ENCODE data around the gene C1QTNF6.

C1QTNF6 gene

DNA sequence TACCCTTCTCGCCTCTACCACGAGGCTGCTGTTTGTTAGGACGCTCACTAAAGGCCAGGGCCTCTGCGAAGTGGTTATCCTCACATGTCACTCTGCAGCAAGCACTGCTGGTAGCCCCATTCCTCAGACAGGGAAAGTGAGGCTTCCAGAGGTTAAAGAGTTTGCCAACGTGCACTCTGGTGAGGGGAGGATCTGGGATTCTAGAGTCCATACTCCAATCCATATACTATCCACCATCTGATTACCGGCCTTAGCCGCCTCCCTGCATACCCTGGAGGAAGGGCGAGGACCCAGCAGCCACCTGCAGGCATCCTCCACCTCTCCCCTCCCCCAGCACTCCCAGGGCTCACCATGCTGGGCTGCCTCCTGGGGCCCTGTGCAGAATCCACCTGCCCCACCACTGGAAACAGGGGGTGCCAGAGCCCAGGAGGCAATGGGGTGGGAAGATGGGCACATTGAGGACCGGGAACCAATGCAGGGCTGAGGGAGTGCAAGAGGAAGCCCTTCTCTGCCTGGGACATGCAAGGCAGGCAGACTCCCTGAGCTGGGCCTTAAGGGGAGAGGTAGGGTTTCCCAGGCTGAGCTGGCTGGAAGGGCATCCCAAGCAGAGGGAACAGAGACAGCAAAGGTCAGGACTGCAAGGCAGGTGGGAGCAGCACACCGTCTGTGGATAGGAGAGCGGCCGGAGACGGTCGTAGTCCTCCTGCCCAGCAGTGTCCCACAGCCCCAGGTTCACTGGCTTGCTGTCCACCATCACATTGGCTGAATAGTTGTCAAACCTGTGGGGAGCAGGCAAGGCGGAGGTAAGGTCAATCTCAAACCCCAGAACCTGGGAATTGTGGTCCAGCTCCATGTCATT lies 44.3 kb upstream of the C1QTNF6 start:
- no peak for ATAC-seq
- TF ChIP-seq, protein P1, sequence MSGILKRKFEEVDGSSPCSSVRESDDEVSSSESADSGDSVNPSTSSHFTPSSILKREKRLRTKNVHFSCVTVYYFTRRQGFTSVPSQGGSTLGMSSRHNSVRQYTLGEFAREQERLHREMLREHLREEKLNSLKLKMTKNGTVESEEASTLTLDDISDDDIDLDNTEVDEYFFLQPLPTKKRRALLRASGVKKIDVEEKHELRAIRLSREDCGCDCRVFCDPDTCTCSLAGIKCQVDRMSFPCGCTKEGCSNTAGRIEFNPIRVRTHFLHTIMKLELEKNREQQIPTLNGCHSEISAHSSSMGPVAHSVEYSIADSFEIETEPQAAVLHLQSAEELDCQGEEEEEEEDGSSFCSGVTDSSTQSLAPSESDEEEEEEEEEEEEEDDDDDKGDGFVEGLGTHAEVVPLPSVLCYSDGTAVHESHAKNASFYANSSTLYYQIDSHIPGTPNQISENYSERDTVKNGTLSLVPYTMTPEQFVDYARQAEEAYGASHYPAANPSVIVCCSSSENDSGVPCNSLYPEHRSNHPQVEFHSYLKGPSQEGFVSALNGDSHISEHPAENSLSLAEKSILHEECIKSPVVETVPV (CRISPR knock-in tag; IDR thresholded peaks at IDR 0.05): no peak
- TF ChIP-seq OSR1 (CRISPR knock-in tag; IDR thresholded peaks at IDR 0.05): no peak
- TF ChIP-seq ISL1 (CRISPR knock-in tag; IDR thresholded peaks at IDR 0.05): no peak
- TF ChIP-seq ZFP30 (CRISPR knock-in tag; IDR thresholded peaks at IDR 0.05): no peak
- TF ChIP-seq ZFP3 (CRISPR knock-in tag; IDR thresholded peaks at IDR 0.05): no peak
- TF ChIP-seq GLIS3 (CRISPR knock-in tag; IDR thresholded peaks at IDR 0.05): no peak
- TF ChIP-seq PATZ1 (CRISPR knock-in tag; IDR thresholded peaks at IDR 0.05; ENCODE audit: borderline replicate concordance): no peak
- TF ChIP-seq, protein P2, sequence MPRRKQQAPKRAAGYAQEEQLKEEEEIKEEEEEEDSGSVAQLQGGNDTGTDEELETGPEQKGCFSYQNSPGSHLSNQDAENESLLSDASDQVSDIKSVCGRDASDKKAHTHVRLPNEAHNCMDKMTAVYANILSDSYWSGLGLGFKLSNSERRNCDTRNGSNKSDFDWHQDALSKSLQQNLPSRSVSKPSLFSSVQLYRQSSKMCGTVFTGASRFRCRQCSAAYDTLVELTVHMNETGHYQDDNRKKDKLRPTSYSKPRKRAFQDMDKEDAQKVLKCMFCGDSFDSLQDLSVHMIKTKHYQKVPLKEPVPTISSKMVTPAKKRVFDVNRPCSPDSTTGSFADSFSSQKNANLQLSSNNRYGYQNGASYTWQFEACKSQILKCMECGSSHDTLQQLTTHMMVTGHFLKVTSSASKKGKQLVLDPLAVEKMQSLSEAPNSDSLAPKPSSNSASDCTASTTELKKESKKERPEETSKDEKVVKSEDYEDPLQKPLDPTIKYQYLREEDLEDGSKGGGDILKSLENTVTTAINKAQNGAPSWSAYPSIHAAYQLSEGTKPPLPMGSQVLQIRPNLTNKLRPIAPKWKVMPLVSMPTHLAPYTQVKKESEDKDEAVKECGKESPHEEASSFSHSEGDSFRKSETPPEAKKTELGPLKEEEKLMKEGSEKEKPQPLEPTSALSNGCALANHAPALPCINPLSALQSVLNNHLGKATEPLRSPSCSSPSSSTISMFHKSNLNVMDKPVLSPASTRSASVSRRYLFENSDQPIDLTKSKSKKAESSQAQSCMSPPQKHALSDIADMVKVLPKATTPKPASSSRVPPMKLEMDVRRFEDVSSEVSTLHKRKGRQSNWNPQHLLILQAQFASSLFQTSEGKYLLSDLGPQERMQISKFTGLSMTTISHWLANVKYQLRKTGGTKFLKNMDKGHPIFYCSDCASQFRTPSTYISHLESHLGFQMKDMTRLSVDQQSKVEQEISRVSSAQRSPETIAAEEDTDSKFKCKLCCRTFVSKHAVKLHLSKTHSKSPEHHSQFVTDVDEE (CRISPR knock-in tag; IDR thresholded peaks at IDR 0.05): no peak
- TF ChIP-seq CREB5 (CRISPR knock-in tag; IDR thresholded peaks at IDR 0.05; ENCODE audit: low read depth): no peak
- no peak for TF ChIP-seq TCF4 (CRISPR knock-in tag; IDR thresholded peaks at IDR 0.05; ENCODE audit: borderline replicate concordance)
- no peak for TF ChIP-seq ZNF8 (CRISPR knock-in tag; IDR thresholded peaks at IDR 0.05)
- no peak for TF ChIP-seq ZC3H10 (CRISPR knock-in tag; IDR thresholded peaks at IDR 0.05)

DNA sequence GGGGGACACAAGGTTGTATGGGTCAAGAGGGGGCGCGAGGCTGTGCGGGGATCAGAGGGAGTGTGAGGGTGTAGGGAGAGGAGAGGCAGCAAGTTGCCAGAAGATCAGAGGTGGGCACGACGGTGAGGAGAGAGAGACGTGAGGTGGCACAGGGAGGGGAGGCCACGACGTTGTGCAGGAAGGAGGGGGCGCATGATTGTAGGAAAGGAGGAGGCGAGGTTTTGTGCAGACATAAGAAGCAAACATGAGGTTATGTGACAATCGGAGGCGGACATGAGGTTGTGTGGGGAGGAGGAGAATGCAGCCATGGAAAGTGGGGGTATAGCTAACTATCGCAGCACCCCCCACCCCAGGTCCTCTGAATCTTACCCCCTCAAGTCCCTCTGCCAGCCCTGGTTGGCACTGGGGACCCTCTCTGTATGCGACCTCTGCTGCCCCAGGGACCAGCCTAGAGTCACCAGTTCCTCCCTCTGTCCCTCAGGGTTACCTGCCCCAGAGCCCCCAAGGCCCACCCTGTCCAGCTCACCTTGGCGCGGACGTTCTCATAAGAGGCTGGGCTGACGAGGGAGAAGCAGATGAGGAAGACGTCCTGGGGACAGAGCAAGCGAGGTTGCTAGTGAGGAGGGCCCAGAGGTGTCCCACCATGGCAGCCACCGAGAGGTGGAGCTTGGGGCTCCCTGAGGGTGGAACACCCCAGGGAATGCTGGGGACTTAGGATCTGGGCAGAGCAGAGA lies 43.5 kb upstream of the C1QTNF6 start:
- no peak for ATAC-seq
- TF ChIP-seq OSR1 (CRISPR knock-in tag; IDR thresholded peaks at IDR 0.05) (no peak), CREB5 (CRISPR knock-in tag; IDR thresholded peaks at IDR 0.05; ENCODE audit: low read depth) (no peak), TOX (CRISPR knock-in tag; IDR thresholded peaks at IDR 0.05; ENCODE audit: borderline replicate concordance) (no peak)

DNA sequence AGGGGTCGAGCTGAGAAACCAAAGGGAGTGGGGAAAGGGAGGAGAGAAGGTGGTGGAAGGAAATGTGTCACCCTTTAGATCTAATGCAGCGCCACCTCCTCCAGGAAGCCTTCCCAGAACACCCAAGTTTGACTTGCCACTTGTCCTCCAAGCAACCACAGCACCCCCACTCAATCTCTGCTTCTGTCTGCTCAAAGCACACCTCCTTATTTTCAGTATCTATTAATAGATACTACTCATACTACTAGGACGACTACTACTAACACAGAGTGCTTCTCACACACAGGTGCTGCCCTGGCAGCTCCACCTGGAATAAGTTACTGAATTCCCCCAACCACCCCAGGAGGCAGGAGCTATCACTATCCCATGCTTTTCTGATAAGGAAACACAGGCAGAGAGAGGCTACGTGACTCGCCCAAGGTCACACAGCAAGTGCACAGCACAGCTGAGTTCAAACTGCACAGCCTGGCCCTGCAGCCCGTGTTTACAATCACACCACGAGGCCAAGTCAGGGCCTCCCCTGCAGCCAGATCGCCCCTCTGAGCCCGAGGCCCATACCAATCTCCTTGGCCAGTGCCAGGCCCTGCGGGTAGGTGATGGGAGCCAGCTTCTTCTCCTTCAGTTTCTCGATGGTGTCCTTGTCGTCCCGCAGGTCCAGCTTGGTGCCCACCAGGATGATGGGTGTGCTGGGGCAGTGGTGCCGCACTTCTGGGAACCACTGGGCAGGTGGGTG lies 42.8 kb upstream of the C1QTNF6 start:
- ATAC-seq: no peak
- TF ChIP-seq BACH2 (CRISPR knock-in tag; IDR thresholded peaks at IDR 0.05; ENCODE audit: borderline replicate concordance) (no peak), ZC3H10 (CRISPR knock-in tag; IDR thresholded peaks at IDR 0.05) (no peak), CSDC2 (CRISPR knock-in tag; IDR thresholded peaks at IDR 0.05) (no peak), GLIS3 (CRISPR knock-in tag; IDR thresholded peaks at IDR 0.05) (no peak), CREB5 (CRISPR knock-in tag; IDR thresholded peaks at IDR 0.05; ENCODE audit: low read depth) (no peak), ZFP3 (CRISPR knock-in tag; IDR thresholded peaks at IDR 0.05) (no peak), OSR1 (CRISPR knock-in tag; IDR thresholded peaks at IDR 0.05) (no peak), ZNF70 (CRISPR knock-in tag; IDR thresholded peaks at IDR 0.05) (no peak), PPARA (CRISPR knock-in tag; IDR thresholded peaks at IDR 0.05; ENCODE audit: borderline replicate concordance) (no peak), ZNF8 (CRISPR knock-in tag; IDR thresholded peaks at IDR 0.05) (no peak), POU6F1 (CRISPR knock-in tag; IDR thresholded peaks at IDR 0.05; ENCODE audit: borderline replicate concordance, low read depth) (no peak), ISL1 (CRISPR knock-in tag; IDR thresholded peaks at IDR 0.05) (no peak), SNAI2 (CRISPR knock-in tag; IDR thresholded peaks at IDR 0.05) (no peak), ARNTL (CRISPR knock-in tag; IDR thresholded peaks at IDR 0.05; ENCODE audit: borderline replicate concordance, low read depth) (no peak)
- TF ChIP-seq, protein P1 (CRISPR knock-in tag; IDR thresholded peaks at IDR 0.05): no peak
